GM18907 (cell line): ENCODE measurements around the gene NR5A1.

Experiments used
- ATAC-seq: cut with Tn5 transposase; IDR thresholded peaks from one replicate; pipeline ENCODE4 v1.9.1; 2021; ENCODE audit warnings: mild to moderate bottlenecking, moderate library complexity; ENCODE audit not compliant: unreplicated experiment

NR5A1 gene

DNA sequence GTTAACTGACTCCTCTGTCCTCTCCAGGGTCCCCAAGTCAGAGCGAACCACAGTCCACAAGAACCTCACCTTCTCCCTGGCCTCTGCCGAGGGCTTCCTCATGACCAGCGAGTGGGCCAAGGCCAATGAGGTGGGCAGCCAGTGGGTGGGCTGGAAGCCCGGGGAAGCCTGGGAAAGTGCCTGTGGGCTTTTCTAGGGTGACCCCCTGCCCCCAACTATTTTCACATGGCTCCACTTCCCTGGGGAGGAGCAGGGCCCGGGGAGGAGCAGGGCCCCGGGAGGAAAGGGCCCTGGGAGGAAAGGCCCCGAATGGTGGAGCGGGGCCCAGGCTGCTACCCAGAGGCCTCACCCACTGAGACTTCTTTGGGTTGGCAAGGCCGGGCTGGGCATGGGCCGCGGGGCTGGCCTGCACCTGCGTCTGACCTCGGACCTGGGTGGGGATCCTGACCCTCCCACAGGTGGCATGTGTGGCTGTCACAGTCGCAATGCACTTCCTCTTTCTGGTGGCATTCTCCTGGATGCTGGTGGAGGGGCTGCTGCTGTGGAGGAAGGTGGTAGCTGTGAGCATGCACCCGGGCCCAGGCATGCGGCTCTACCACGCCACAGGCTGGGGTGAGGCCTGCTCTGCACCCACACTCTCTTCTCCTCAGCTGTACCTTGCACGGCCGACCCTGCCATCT, 39.0 kb downstream of the NR5A1 start:
- ATAC-seq: no peak

DNA sequence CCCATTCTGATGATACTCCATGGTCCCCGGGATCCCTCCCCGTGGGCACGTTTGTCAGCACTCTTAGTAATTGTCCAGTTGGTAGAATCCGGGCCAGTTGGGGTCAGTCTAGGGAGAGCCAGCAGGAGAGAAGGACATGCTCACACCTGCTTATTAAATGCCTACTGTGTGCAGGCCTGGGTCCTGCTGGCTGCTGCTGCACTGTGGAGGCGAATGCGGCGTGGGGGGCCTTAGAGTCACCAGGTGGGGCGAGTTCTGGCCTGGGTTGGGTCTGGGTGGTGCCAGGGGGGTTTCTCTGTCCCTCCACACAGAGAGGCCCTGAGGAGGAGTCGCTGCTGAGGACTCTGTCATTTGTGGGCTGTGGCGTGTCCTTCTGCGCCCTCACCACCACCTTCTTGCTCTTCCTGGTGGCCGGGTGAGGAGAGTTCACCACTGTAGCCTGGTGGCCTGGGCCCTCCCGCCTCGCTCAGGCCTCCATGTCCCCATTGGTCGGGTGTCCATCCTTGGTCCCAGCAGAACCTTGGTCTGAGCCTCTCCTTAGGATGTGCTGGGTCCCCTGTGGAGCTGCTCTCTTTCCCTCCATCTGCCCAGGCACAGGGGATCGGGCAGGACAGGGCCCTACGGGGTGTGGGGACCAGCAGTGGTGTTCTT, 39.7 kb downstream of the NR5A1 start:
- ATAC-seq: no peak

DNA sequence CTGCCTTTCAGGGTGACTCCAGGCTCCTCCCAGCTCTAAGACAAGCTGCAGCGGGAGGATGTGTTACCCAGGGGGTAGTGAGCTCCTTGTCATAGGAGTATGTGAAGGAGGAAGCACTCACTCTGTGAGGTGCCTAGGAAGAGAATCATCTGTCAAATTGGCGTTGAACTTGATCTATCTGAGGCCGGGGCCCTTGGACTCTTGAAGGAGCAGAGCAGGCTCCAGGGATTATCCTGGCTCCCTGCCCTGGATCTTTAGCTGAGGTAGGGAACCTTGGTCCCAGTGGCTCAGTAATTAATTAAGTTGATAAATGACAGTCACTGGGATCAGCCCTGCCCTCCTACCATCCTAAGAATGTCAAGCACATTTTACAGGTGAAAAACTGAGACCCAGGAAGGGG, 41.5 kb downstream of the NR5A1 start:
- no peak for ATAC-seq

- ATAC-seq: no peak
Measured at GRCh38 chr9:124462739-124463138, 44.5 kb downstream of the NR5A1 start.

DNA sequence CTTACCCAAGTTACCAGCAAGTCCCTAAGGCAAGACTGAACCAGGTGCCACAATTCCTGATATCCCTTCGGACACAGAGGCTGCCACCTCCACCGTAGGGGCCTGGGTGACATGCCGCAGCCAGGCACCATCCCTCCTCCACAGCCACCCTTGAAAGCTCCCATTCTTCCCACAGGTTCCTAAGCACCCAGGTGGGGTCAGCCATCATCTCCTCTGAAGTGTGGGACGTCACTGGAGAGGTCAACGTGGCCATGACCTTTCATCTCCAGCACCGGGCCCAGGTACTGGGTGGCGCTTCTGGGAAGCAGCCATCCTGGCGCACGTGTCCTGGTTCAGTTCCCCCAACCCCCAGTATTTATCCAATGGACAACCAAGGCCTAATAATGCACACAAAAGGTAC, 48.8 kb downstream of the NR5A1 start:
- ATAC-seq: no peak

DNA sequence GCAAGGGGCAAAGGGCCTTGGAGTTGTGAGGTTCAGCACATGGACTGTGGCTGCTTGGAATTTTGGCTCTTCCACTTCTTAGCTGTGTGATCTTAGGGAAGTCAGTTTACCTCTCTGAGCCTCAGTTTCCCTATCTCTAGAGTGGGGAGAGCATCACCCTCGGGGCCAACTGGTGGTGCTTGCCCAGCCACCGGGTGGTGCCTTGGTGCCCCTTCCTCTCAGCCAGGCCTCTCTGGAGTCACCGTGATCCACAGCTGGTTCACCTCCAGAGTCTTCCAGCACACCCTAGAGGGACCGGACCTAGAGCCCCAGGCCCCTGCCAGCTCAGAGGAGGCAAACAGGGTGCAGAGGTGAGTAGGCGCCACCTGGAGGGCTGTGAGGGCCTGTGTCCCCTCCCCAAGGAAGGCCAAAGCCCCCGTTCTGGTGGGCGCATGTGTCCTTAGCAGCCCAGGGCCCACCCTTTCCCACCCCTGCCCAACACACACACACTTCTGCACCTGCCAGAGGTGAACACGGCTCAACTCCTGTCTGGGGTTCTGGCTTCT, 49.2 kb downstream of the NR5A1 start:
- no peak for ATAC-seq

DNA sequence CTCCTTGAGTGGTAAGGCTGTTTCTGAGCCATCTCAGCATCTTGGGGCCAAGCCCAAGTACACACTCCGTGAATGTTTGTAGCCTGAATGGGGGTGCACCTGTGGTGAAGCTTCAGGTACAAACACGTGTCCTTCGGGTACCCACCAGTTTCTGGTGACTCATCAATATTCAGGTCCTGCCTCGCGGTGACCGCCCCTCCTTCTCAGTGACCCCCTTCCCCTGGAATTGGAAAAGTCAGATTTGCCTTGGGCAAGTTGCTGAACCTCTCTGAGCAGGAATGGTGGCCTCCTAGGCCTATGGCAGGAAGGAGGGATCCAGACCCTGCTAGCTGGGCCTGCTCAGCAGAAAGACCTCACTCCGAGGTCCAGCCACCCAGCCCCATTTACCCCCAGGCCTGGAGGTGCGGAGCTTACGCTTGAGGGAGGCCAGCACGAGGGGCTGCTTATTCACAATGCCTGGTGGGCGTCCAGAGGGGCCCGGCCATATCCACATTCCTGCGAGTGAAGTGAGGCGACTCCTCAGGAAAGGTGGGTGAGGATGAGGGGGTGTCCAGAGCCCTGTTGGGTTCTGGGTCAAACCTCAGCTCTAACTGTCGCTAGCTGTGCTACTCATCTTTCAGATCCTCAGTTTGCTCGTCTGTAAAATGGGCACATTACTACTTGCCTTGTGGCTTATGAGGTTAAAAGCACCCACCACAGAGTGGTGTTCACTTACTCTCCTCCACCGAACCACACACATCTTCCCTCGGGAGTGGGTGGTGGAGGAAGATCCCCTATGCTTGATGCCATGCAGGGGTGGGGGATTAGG, 49.9 kb downstream of the NR5A1 start:
- no peak for ATAC-seq

- ATAC-seq: no peak
Measured at GRCh38 chr9:124456341-124457078, 50.7 kb downstream of the NR5A1 start.

GRCh38 chr9:124455820-124456219, 51.4 kb downstream of the NR5A1 start:
- no peak for ATAC-seq

DNA sequence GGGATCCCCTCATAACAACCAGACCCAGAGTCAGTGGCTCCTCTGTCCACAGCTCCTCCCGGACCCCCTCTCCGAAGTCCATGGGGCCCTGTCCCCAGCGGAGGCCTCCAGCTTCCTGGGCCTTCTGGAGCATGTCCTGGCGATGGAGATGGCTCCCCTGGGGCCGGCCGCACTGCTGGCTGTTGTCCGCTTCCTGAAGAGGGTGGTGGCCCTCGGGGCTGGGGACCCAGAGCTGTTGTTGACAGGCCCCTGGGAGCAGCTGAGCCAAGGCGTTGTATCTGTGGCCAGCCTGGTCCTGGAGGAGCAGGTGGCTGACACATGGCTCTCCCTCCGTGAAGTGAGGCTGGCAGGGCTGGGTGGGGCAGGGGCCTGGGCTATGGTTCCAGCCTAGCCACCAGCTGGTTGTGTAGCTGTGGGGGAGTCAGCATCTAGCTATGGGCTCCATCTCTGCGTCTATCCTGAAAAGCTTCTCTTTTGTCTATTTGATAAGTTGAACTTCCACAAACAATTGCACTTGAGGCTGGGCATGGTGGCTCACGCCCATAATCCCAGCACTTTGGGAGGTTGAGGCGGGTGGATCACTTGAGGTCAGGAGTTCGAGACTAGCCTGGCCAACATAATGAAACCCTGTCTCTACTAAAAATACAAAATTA, 52.3 kb downstream of the NR5A1 start:
- no peak for ATAC-seq

DNA sequence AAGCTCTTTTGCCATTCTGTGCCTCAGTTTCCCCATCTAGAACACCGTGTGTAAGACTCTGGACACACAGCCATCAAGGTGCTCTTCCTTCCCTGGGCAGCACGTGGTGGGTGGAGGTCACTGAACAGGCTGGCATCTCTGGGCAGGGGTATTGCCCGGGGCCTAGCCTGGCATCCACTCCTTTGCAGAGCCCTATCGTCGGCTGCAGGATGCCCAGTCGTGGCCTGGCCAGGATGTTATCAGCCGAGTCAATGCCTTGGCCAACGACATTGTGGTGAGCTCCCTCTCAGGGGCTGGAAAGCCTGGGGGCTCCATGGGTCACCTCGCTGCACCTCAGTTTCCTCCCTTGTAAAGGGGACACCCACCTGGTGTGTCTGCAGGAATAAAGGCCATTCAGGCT, 52.9 kb downstream of the NR5A1 start:
- ATAC-seq: no peak

- no peak for ATAC-seq
Measured at GRCh38 chr9:124453586-124454191, 53.5 kb downstream of the NR5A1 start.

DNA sequence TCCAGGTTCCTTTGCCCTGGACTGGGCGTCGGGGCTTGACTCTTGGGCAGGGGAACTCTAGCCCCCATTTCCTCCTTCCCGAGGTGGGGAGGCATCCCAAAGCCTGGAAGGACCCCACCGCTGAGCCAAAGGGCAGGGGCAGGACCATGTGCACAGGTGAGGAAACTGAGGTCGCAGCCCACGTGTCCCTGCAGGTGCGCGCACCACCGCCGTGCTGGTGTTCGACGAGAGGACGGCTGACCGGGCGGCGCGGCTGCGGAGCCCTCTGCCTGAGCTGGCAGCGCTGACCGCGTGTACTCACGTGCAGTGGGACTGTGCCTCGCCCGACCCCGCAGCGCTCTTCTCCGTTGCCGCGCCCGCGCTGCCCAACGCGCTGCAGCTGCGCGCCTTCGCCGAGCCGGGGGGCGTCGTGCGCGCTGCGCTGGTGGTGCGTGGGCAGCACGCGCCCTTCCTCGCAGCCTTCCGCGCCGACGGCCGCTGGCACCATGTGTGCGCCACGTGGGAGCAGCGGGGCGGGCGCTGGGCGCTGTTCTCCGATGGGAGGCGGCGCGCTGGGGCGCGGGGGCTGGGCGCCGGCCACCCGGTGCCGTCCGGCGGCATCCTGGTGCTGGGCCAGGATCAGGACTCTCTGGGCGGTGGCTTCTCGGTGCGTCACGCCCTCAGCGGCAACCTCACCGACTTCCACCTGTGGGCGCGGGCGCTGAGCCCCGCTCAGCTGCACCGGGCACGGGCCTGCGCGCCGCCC, 54.2 kb downstream of the NR5A1 start:
- ATAC-seq: no peak

- ATAC-seq: no peak
Measured at GRCh38 chr9:124452326-124452725, 54.9 kb downstream of the NR5A1 start.

DNA sequence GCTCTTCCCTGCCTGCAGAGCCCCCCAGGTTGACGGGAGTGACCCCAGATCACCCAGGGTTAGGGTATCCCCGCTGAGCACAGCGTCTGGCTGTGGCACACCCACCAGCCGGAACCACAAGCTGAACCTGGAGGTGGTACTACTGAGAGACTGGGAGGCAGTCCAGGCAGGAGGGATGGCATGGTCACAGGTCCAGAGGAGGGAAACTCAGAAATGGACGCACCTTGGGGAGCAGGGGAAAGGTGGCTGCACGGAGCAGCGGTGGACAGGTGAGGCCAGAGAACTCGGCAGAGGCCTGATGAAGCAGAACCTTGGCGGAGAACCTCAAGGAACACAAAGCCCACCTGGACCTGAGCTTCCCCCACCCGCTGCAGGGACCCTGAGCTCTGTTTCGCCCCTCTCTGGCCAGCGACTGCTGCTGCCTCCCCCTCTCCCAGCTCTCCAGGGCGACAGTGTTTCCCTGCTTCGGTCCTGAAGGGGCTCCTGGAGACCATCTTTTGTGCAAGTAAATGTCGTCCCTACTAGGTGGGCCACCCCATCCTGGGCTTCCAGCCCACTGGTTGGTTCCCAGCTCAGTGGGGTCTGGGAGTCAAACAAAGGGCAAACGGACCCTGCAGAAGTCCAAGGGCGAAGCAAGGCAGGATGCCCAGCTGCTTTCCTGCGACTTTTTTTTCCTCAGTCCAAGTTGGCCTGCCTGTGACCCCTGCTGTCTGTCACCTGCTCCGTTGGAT, 56.1 kb downstream of the NR5A1 start:
- no peak for ATAC-seq

- ATAC-seq: no peak
Measured at GRCh38 chr9:124450241-124450924, 56.8 kb downstream of the NR5A1 start, which contains the start of gene ADGRD2. Gene ADGRD2, plus strand, starts transcription at chr9:124450451. Its CDS starts 1,216 bp downstream, at chr9:124451667.

- ATAC-seq: no peak
Measured at GRCh38 chr9:124449381-124450151, 57.6 kb downstream of the NR5A1 start.
